GM21515 (cell line): ENCODE results near the gene SLC12A4.

Experiments used
- ATAC-seq: cut with Tn5 transposase; IDR thresholded peaks from one replicate; pipeline ENCODE4 v1.9.1; 2021; ENCODE audit not compliant: unreplicated experiment

SLC12A4 gene

DNA sequence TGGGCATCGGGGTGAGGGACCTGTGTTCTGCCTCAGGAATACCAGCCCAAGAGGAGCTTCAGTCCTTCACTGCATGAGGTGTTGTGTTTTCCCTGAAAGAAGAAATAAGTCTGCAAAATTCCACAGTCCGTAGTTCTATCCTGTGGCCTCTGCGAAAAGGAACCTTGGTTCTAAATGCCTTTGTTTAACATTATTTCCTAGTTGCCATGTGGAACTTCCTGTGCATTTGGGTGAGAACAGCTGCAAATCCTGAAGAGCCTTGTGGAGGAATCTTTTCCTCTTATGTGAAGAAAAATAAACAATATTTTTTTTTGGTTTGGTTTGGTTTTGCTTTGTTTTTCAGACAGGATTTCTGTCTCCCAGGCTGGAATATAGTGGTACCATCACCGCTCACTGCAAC is 65.6 kb downstream of the SLC12A4 start:
- ATAC-seq: no peak

DNA sequence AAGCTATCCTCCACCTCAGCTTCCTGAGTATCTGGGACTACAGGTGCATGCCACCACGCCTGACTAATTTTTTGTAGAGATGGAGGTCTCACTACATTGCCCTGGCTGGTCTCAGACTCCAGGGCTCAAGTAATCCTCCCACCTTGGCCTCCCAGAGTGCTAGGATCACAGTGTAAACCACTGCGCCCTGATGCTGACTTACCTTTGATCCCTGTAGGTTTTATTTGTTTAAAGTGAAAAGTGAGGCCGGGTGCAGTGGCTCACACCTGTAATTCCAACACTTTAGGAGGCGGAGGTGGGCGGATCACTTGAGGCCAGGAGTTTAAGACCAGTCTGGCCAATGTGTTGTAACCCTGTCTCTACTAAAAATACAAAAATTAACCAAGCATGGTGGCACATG is 66.7 kb downstream of the SLC12A4 start:
- ATAC-seq: no peak

DNA sequence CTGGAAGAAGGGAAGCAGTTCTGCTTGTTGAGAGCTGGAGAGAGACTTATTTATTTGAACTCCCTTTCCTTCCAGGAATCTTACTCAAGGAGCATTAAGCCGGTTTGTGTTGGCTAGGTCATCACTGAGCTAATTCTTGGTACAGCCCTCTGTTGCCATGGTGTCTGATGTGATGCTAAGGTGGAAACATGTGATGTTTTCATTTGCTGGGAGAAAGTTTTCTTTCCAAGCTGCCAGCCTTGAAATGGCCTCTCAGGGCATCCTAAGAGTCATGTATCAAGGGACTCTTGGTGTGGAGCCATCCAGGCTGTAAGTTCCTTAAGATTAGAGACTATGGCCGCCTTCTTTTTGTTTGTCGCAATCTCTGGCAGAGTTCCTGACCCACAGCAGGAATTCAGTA is 71.2 kb downstream of the SLC12A4 start:
- no peak for ATAC-seq

DNA sequence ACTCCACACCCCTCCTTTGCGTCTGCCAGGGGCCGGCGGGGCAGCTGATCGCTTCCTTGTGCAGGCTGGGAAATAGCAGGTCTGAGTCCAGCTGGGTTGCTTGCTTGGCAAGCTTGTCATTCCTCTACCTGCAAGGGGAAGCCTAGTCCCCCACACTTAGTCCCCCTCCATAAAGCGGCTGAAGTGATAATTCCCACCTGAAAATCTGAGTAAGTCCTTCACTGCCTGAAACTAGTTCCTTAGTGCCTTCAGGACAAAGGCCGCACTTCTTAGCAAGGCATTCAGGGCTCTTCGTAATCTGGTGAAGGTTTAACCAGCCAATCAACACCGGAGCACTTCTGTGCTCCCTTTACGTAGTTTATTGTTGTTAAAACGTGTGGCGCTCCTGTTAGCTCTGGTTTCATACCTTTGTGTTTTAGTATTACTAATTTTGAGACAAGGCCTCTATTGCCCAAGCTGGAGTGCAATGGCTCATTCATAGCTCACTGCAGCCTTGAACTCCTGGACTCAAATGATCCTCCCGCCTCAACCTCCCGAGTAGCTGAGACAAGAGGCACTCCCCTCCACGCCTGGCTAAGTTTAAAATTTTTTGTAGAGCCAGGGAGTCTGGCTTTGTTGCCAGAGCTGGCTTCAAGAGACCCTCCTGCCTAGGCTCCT is 74.6 kb downstream of the SLC12A4 start:
- no peak for ATAC-seq
